ELF-1 (cell line): ENCODE data around the gene KLHDC1.
"Not testable (repeated sequence)": the region's sequence is repeated elsewhere in the genome, so short reads cannot be mapped to it uniquely, and the experiment has no call there.

ENCODE experiments used
- DNase-seq: peaks from one replicate; pipeline ENCODE4 v3.0.0-alpha.2; 2016; ENCODE audit warnings: low read depth, low spot score

KLHDC1 gene

DNA sequence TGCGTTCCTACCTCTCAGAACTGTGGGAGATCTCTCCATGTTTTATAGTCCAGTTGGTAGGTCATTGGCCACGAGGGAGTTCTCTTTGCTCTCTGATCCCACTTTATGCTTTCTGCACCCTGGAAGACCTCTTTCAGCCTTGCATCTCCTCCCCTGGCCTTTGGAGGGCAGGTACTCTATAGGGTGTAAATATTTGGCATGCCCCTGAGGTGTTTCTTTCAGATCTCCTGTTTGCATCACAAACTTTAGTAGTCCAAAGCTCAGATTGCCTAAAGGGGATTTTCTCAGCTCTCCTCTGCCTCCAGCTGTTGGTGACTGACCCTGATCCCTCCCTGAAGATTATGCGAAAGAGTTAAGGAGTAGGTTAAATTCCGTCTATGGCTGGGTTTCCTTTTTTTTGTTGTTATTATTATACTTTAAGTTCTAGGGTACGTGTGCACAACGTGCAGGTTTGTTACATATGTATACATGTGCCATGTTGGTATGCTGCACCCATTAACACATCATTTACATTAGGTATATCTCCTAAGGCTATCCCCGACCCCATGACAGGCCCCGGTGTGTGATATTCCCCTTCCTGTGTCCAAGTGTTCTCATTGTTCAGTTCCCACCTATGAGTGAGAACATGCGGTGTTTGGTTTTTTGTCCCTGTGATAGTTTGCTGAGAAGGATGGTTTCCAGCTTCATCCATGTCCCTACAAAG lies 29.0 kb downstream of the KLHDC1 start:
- peak; percentile 79 for DNase-seq

DNA sequence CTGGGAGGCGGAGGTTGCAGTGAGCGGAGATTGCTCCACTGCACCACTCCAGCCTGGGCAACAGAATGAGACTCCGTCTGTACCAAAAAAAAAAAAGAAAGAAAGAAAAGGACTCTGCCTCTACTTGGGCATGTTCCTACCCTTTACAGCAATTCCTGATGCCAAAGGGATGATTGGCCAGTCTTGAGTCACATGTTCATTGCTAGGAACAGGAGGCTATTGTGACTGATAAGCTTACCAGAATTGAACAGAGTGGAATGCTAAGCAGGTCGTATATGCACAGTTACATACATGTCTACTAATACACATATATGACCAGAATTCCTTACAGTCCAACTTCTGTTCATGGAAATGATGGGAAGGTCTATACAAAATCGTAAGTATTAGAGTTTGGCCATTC lies 34.3 kb downstream of the KLHDC1 start:
- no peak for DNase-seq

DNA sequence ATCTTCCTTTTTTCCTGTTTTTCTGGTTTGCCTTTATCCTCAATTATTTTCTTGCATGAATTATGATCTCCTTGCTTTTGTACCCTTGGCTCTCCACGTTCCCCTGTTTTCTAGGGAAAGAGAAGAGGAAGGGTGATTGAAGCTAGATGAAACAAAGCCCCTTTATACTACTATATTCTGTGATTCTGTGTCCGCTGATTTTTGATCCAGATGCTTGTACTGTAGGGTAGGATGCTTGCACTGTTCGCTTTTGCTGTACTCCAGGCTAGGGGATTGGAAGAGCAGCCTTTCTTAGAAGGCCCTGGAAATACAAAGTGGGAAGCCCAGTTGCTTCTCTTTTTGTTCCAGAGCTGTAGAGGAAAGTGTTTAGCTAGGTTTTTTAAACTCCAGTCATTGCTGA lies 40.0 kb downstream of the KLHDC1 start:
- no peak for DNase-seq

DNA sequence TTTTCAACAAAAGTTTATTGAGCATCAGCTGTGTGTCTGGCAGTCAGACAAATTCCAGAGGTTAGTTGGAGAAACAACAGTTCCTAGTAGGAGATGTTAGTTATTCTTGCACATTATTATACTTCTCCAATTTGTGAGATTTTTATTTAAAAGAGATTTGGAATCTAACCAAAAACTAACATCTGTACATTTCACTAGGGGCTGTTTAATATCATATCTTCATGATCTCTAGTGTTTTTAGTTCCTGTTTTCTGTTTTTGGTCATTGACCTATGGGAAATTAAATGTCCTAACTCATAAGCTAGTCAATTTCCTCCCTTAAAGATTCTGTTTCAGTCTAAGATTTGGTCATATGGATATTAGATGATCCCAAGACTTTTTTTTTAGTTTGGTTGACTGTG lies 40.9 kb downstream of the KLHDC1 start:
- no peak for DNase-seq

DNA sequence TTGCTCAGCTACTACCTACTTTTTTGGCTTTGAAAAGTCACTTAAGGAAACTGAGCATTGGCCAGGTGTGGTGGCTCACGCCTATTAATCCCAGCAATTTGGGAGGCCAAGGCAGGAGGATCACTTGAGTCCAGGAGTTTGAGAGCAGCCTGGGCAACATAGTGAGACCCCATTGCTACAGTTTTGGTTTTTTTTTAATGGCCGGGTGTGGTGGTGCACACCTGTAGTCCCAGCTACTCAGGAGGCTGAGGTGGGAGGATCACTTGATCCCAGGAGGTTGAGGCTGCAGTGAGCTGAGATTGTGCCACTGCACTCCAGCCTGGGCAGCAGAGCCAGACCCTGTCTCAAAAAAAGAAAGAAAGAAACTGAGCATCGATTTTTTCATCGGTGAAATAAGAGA lies 42.7 kb downstream of the KLHDC1 start:
- not testable (repeated sequence) for DNase-seq

DNA sequence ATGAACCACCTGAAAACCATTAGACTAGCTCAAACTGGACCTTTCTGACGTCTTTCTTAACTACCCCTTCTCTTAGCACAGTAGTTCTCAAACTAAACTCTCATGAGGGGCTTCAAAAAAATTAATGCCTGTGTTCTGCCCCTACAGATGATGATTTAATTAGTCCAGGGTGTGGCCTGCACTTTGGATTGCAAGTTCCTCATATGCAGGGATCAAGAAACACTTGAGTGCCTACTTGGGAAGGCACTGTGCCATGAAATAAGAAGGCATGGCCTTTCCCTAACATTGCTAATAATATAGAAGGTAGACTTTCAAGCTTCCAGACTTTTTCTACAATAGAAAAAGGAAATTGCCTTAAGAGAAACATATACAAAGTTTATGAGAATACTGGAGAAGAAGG lies 52.3 kb downstream of the KLHDC1 start:
- no peak for DNase-seq

DNA sequence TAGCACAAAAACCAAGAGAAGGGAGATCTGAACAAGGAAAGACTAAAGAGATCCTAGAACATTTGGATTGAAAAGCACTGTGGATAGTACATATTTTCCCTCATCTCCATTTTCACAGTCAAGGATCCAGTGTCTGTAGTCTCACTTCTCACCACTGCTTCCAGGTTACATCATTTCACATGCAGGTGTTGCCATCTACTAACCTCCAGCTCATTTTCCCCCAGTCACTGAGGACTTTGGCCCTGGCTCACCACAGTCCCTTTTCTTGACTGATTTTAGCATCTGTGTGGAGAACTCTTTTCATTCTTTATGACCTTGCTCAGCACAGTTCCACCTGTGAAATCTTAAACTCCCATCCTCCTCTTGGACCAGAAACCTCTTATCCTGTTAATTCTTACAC lies 53.6 kb downstream of the KLHDC1 start:
- not testable (repeated sequence) for DNase-seq

DNA sequence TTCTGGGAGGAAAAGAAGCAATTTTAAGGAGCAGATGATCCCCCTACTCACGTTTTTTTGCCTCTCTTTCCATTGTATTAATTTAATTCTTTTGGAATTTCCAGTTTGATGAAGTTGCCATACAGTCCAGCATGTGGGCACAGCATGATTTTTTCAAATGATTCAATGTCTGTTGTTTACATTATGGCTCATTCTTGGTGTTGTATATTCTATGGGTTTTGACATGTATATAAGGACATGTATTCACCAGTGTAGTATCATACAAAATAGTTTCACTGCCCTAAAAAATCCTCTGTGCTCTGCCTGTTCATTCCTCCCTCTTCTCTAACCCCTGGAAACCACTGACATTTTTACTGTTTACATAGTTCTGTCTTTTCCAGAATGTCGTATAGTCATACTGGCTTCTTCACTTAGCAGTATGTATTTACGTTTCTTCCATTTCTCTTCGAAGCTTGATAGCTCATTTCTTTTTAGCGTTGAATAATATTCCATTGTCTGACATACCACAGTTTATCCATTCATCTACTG lies 61.7 kb downstream of the KLHDC1 start:
- no peak for DNase-seq

DNA sequence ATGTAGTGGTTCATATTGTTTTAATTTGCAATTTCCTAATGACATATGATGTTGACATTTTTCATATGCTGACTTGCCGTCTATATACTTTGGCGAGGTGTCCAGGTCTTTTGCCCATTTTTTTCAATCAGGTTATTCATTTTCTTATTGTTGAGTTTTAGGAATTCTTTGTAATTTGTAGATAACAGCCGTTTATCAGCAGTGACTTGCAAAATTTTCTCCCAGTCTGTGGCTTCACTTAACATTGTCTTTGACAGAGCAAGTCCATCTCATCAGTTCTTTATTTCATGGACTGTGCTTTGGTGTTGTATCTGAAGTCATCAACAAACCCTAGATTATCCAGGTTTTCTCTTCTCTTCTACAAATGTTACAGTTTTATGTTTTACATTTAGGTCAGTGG lies 62.5 kb downstream of the KLHDC1 start:
- DNase-seq = no peak

DNA sequence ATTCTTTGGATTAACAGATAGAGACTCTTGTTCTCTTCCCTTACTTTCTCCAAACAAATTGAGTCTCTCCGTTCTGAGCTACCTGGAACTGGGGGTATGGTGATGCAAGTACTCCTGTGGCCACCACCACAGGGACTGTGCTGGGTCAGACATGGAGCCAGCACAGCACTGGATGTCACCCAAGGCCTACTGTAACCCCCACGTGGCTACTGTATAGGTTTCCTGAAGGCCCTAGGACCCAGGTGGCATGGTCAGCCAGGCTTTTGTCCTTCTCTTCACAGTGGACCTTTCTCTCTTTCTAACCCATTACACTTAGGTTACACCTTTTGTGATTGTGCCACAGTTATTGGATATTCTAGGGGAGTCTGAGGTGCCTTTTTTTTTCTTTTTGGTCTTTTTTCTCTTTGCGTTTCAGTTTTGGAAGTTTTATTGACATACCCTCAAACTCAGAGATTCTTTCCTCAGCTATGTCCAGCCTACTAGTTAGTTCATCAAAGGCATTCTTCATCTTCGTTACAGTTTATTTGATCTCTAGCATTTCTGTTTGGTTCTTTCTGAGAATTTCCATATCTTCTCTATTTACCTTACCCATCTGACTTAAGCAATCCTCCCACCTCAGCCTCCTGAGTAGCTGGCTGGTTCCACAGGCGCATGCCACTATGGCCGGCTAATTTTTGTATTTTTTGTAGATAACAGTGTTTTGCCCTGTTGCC lies 69.1 kb downstream of the KLHDC1 start:
- no peak for DNase-seq

DNA sequence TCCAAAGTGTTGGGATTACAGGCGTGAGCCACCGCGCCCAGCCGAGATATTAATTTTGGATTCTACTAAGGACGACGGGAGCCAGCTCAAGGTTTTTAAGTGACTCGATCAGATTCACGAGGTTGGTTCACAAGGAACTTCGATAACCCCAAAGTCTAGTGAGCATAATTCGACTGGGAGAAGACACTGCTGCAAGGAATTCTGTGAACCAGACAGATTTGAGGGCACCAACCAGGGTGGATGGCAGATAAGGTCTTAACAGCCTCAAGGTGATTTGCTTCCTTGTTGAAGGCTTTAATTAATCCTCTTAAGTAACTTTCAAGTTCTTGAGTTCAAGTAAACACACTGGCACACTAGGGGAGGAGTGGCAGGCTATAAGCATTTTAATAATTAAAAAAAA lies 73.9 kb downstream of the KLHDC1 start:
- DNase-seq = peak; percentile 35

DNA sequence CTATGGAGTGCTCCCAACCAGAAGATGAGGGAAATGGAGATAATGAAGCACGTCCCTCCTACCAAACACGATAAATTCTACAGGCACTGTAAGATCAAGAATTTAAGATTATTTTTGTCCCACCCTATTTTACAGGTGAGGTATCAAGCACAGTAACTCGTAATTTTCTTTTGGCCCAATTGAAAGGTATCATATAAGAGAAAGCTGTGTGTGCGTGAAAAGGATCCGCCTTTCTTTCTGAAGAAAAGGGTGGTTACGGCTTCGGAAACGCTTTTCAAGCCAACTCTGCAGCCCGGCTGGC lies 74.3 kb downstream of the KLHDC1 start:
- DNase-seq = no peak

DNA sequence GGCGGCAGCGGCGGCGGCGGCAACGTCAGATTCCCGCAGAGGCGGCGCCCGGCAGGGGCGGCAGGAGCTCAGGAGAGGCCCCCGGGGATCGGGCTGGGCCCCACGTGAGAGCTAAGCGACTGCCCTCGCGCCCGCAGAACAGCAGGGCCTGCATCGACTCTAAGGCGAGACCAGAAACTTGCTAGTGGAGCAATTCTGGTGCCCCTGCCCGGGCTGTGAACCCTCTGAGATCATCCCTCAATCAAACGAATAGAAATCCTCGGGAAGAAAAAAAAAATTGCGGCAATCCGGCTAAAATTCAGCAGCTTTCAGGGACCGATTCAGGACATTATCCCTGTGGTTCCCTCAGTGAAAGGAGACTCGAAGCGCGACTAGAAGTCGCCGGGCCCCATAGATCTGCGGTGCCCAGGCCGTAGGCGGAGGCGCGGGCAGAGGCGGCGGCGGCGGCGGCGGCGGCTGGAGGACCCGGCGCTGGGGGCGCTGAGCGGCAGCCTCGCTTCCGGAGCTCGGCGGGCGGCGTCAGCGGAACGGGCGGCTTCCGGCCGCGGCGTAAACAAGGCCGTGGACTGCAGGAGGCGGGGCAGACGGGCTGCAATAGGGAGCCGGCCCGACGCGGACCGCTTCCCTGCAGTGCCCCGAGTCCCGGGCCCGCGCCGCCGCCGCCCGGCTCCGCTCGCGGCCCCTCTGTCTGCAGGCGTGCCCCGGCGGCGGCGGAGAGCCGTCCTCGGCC lies 74.8 kb downstream of the KLHDC1 start, which contains the start of gene KLHDC2:
KLHDC2 (plus strand) TSS at position 583 of the 730 bp plus-strand sequence. CDS start 316 bp downstream, outside the sequence.
- peak; percentile 89 for DNase-seq

DNA sequence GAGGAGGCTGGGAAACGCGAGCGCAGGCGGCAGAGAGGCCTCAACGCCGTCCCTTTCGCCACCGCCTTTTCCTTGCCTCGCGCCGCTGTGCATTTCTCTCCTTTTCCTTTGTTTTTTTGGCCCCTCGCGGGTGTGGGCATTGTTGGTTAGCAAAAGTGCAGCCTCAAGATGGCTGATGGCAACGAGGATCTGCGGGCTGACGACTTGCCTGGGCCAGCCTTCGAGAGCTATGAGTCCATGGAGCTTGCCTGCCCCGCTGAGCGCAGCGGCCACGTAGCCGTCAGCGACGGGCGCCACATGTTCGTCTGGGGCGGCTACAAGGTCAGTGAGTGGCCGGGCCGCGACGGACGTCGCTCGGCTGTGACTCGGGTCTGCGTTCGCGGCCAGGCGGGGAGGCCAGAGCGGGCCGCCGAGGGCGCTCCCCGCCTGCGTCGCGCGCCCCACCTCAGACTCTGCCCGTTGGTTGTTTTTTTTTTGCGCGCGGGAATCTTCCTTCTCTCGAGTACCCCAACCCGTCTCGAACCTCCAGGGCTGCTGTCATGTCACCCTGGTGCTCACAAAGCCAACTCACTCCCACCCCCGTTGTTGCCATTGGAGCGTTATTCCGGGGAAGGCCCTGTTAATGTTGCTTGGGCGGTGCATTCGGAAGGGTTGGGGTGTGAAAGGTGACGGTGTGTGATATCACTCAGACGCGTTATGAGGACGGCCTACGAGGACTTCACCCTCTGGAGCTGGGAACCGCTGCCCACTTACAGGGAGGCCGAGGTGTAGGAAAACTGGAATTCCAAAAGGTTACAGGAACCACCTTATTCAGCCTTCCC lies 75.6 kb downstream of the KLHDC1 start:
- peak; percentile 63 for DNase-seq

DNA sequence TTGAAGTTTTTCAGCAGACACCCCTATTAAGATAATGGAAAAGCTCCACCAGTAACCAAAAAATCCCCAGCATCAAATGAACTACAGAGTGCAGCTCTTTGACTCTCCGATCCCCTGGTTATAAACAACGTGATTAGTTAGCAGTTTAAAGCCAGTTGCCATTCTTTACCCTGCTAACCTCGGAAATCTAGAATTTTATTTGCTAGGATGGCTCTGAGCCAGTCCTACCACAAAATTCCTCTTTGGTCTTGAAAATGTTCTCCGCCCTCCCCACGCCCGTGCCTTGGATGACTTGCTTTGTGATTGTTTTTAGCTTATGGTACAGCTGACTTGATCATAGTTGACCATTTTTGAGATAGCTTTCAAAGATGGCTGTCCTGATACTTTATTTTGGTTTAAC lies 76.3 kb downstream of the KLHDC1 start:
- no peak for DNase-seq

DNA sequence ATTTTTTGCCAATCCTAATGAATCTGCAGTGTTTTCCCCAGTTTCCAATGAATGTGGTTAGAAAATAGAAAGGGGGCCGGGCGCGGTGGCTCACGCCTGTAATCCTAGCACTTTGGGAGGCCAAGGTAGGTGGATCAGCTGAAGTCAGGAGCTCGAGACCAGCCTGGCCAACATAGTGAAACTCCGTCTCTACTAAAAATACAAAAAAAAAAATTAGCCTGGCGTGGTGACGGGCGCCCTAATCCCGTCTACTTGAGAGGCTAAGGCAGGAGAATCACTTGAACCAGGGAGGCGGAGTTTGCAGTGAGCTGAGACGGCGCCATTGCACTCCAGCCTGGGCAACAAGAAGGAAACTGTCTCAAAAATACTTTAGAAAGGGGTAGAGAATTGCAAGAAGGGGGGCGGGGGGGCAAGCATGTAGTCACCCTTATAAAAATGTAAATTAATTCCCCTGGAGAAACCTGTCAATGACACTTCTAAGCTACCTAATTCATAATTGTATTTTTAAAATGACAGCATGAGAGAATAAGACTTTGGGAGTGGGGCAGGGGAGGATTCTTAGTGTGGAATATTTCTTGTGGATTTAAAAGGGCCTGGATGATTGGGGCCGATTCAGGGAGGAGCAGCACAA lies 76.8 kb downstream of the KLHDC1 start:
- peak; percentile 32 for DNase-seq

DNA sequence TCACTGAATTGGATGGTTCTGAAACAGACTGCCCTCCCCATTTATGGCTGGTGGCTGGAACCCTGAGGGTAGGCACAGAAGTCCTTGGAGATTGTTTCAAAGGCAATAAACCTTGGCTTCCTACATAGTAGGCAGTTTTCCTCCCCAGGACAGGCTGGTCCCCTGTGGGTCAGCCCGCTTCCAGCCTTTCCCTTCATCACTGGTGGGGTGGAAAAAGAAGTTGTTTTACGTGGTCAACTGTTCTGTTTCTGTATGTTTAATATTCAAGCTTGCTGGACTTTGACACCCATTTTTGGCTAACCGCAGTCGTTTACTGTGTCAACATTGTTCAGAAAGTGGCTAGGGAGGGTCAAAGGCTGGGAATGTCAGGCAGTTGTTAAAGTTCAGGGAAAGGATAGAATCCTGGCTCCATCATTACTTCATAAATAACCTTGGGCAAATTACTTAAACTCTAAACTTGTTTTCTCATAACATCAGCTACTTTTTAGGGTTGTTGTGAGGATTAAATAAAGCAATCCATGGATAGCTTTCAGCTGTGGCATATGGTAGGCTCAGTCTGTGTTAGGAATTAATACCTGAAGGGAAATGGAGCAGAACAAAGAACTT lies 77.4 kb downstream of the KLHDC1 start:
- DNase-seq = peak; percentile 62

DNA sequence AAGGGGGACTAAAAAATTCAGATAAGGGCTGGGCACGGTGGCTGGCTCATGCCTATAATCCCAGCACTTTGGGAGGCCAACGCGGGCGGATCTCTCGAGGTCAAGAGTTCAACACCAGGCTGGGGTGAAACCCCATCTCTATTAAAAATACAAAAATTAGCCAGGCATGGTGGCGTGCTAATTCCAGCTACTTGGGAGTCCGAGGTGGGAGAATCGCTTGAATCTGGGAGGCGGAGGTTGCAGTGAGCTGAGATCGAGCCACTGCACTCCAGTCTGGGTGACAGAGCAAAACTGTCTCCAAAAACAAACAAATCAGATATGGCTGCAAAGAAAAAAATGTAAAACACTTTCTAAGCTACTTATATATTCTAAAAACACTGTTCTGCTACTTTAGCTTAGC lies 78.8 kb downstream of the KLHDC1 start:
- not testable (repeated sequence) for DNase-seq

DNA sequence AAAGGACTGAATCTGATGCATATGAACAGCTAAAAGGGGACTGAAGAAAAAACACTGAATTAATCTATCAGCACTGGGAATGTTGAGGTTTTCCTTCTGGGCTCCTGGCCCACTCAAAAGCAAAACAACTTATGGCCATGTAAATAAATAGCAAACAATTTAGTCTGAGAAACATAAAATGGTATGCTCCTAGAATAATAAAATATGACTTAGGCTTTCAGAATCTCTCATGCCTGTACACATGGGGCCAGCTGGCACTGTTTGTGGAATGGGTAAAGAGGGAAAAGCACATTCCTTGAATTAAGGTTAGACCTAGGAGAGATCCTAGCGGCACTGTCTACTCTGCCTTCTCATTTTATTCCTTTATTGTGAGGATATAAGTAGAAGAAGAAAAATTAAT lies 81.2 kb downstream of the KLHDC1 start:
- DNase-seq = no peak

DNA sequence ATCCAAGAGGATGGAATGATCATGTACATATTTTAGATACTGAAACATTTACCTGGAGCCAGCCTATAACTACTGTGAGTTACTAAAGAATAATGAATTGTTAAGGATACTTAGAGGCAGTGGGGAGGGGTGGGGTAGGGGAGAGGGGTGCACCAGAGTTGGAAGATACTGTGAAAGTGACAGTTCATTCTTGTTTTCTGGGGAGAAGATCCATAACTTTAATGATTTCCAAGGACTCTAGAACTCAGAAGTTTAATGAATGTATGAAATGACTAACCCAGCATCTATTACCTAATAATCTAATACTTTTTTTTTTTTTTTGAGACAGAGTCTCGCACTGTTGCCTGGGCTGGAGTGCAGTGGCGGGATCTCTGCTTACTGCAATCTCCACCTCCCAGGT lies 85.5 kb downstream of the KLHDC1 start:
- no peak for DNase-seq

DNA sequence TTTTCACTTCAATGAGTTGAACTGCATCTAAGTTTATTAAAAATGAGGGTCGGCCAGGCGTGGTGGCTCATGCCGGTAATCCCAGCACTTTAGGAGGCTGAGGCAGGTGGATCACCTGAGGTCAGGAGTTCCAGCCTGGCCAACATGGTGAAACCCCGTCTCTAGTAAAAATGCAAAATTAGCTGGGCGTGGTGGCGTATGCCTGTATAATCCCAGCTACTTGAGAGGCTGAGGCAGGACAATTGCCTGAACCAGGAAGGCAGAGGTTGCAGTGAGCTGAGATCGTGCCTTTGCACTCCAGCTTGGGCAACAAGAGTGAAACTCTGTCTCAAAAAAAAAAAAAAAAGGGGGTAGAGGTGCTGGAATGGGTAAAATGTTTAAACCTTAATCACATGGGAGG lies 88.1 kb downstream of the KLHDC1 start:
- not testable (repeated sequence) for DNase-seq
